ENCODE data around the gene ROMO1.
"Not testable (repeated sequence)": the region's sequence is repeated elsewhere in the genome, so short reads cannot be mapped to it uniquely, and the experiment has no call there.

Gene ROMO1

GRCh38 chr20:35719717-35720116 lies 20.5 kb downstream of the ROMO1 start:
- no peak for TF ChIP-seq CTCF (conservative IDR thresholded peaks at IDR 0.05; ENCODE audit: low read depth, low read length)
- H3K4me3 ChIP-seq (ENCODE audit: low read length), result no peak overlapping the region
- DNase-seq (ENCODE audit: low read depth), result no peak

- no peak for TF ChIP-seq CTCF (conservative IDR thresholded peaks at IDR 0.05; ENCODE audit: low read depth, low read length)
Measured at GRCh38 chr20:35720165-35721123, 21.2 kb downstream of the ROMO1 start.

GRCh38 chr20:35721219-35721618 lies 22.0 kb downstream of the ROMO1 start:
- no peak for TF ChIP-seq CTCF (conservative IDR thresholded peaks at IDR 0.05; ENCODE audit: low read depth, low read length)
- H3K4me3 ChIP-seq (ENCODE audit: low read length), result no peak overlapping the region
- DNase-seq (ENCODE audit: low read depth), result no peak

More at GRCh38 chr20:35720165-35721123, 21.2 kb downstream of the ROMO1 start:
- no peak for DNase-seq (ENCODE audit: low read depth)
- no peak overlapping the region for H3K4me3 ChIP-seq (ENCODE audit: low read length)

GRCh38 chr20:35721621-35722020 lies 22.4 kb downstream of the ROMO1 start:
- no peak overlapping the region for H3K4me3 ChIP-seq (ENCODE audit: low read length)
- no peak for DNase-seq (ENCODE audit: low read depth)
- TF ChIP-seq CTCF (conservative IDR thresholded peaks at IDR 0.05; ENCODE audit: low read depth, low read length), result no peak

GRCh38 chr20:35723275-35723639 lies 24.1 kb downstream of the ROMO1 start:
- H3K4me3 ChIP-seq (ENCODE audit: low read length); DNase-seq (ENCODE audit: low read depth): not testable (repeated sequence)

GRCh38 chr20:35723652-35724320 lies 24.6 kb downstream of the ROMO1 start:
- DNase-seq (ENCODE audit: low read depth); H3K4me3 ChIP-seq (ENCODE audit: low read length): not testable (repeated sequence)

- H3K4me3 ChIP-seq (ENCODE audit: low read length), result no peak overlapping the region
- no peak for TF ChIP-seq CTCF (conservative IDR thresholded peaks at IDR 0.05; ENCODE audit: low read depth, low read length)
- DNase-seq (ENCODE audit: low read depth), result no peak
Measured at GRCh38 chr20:35724321-35725230, 25.4 kb downstream of the ROMO1 start.
